ENCODE results near the gene SVIL. TPM values are rescaled to one million over a fixed set of nuclear protein-coding genes. Genes with fewer than 3 reads are reported as not detected.

The SVIL gene
- polyA plus RNA-seq, 1 donor from 2014 or later = 7.3 TPM

DNA sequence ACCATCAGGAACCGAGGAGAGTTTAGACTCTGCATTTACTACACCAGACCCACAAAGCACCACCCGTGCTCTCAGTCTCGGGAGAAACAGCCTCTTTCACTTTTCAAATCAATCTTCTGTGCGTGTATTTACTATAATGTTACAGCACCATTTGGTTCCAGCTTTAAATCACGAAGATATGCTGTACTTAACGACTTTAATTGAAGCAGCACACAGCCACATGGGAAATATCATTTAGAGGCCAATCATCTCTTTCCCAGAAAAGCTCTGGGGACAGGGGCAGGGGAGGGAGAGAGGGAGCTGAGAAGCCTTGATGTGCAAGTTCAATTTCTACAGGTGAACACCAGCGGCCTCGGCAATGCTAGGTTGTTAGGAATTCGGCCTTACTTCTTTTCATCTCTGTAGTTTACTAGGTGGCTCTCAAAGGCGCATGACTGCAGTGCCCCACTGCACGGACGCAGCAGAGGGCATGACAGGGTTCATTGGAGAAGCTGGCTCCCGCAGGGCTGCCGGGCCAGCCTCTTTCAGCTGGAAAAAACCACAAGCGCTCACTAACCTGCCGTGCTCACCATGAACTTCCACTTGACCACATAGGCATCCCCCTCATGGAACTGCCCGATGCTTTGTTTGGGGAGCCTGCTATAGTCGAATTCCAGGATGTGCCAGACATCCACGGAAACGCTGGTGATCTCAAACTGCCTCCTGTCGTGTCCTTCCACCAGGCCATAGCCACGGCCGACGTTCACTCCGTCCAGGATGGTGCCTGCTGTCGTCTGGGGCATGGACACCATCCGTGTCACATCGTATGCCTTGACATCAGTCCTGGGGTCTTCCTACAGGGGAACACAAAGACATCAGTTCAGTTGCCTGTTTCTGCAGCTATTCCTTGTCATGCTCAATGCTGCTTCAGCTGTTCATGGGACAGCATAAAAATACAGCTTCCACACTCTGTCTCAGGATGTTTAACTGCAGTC lies 154.5 kb downstream of the SVIL start:
- Histone ChIP-seq H3K4me3 (ENCODE audit: low read length) (no peak overlapping the region), H3K9me2 (ENCODE audit: insufficient read depth, low read length) (no peaks in the 10 kb centered on the region), H3K9ac (ENCODE audit: low read length) (no peak overlapping the region), H3K9me3 (ENCODE audit: low read length) (no peaks in the 10 kb centered on the region), H4K20me1 (ENCODE audit: insufficient read depth) (no peaks in the 10 kb centered on the region), H3F3A (ENCODE audit: insufficient read depth, low read length, poor library complexity, severe bottlenecking) (no peaks in the 10 kb centered on the region), H2AFZ (ENCODE audit: low read depth, low read length) (no peak overlapping the region), H3K27ac (ENCODE audit: low read length) (no peak overlapping the region), H3K36me3 (ENCODE audit: insufficient read depth, low read length) (no peaks in the 10 kb centered on the region), H3K27me3 (ENCODE audit: insufficient read depth, low read depth, low read length) (no peaks in the 10 kb centered on the region), H3K4me2 (ENCODE audit: low read length) (no peak overlapping the region), H3K79me2 (replicated peaks; ENCODE audit: insufficient read depth, low read length) (no peaks in the 10 kb centered on the region)
- no peak for TF ChIP-seq CTCF (IDR thresholded peaks at IDR 0.05; ENCODE audit: poor library complexity, severe bottlenecking)
- TF ChIP-seq POLR2AphosphoS5 (IDR thresholded peaks at IDR 0.05) = no peak
- TF ChIP-seq RAD21 (conservative IDR thresholded peaks at IDR 0.05) = no peak
- TF ChIP-seq TAF1 (IDR thresholded peaks at IDR 0.05; ENCODE audit: low read depth) = no peak
- TF ChIP-seq EP300 (conservative IDR thresholded peaks at IDR 0.05; ENCODE audit: poor library complexity, severe bottlenecking) = no peak
- no peak for TF ChIP-seq MXI1 (conservative IDR thresholded peaks at IDR 0.05; ENCODE audit: poor library complexity, severe bottlenecking)
- TF ChIP-seq, protein P1, sequence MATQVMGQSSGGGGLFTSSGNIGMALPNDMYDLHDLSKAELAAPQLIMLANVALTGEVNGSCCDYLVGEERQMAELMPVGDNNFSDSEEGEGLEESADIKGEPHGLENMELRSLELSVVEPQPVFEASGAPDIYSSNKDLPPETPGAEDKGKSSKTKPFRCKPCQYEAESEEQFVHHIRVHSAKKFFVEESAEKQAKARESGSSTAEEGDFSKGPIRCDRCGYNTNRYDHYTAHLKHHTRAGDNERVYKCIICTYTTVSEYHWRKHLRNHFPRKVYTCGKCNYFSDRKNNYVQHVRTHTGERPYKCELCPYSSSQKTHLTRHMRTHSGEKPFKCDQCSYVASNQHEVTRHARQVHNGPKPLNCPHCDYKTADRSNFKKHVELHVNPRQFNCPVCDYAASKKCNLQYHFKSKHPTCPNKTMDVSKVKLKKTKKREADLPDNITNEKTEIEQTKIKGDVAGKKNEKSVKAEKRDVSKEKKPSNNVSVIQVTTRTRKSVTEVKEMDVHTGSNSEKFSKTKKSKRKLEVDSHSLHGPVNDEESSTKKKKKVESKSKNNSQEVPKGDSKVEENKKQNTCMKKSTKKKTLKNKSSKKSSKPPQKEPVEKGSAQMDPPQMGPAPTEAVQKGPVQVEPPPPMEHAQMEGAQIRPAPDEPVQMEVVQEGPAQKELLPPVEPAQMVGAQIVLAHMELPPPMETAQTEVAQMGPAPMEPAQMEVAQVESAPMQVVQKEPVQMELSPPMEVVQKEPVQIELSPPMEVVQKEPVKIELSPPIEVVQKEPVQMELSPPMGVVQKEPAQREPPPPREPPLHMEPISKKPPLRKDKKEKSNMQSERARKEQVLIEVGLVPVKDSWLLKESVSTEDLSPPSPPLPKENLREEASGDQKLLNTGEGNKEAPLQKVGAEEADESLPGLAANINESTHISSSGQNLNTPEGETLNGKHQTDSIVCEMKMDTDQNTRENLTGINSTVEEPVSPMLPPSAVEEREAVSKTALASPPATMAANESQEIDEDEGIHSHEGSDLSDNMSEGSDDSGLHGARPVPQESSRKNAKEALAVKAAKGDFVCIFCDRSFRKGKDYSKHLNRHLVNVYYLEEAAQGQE (IDR thresholded peaks at IDR 0.05; ENCODE audit: borderline replicate concordance) = no peak
- no peak for TF ChIP-seq SMC3 (conservative IDR thresholded peaks at IDR 0.05; ENCODE audit: poor library complexity)
- no peak for TF ChIP-seq EZH2 (IDR thresholded peaks at IDR 0.05; ENCODE audit: borderline replicate concordance, insufficient read depth, low read length, poor library complexity, severe bottlenecking)

DNA sequence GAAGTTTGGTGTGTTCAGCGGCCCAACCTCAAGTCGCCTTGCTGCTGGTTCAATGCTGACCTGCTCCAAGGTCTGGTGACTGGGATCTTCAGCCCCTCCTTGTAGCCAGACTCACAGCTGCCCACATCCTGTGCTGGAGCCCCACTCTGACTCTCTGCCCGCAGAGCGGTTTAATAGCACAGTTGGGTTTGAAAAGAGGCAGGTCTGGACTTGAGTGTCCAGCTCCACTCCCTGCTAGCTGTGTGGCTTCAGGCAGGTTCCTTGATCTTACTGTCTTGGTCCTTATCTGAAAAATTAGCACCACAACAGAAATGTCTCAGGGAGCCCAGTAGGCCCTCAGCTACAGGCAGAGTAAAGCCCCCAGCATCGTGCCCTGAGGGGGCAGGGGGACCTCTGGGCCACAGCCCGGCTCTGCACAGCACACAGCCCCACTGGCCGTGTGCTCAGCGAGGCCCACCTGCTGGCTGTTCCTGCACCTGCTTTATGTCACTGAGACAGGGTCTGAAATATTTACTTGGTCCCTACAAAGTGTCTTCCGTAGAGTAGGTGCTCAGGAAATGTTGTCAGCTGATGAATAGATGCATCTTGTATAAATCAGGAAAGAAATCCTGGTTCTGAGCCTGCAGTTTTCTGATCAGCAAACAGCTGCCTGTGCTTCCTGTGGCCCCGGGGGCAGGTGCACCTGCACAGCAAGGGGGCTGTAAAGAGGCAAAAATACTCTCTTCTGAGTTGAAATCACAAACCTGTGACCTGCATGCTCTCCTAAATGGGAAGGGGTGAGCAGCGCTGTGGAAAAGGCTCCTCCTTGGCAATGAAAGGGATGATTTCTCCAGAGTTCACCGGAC lies 155.5 kb downstream of the SVIL start:
- Histone ChIP-seq H3K79me2 (replicated peaks; ENCODE audit: insufficient read depth, low read length) (no peaks in the 10 kb centered on the region), H3K27ac (ENCODE audit: low read length) (no peak overlapping the region), H3K27me3 (ENCODE audit: insufficient read depth, low read depth, low read length) (no peaks in the 10 kb centered on the region), H3K4me3 (ENCODE audit: low read length) (no peak overlapping the region), H3K9me2 (ENCODE audit: insufficient read depth, low read length) (no peaks in the 10 kb centered on the region), H3K36me3 (ENCODE audit: insufficient read depth, low read length) (no peaks in the 10 kb centered on the region), H3K9me3 (ENCODE audit: low read length) (no peaks in the 10 kb centered on the region), H3K4me2 (ENCODE audit: low read length) (no peak overlapping the region), H4K20me1 (ENCODE audit: insufficient read depth) (no peaks in the 10 kb centered on the region), H3K9ac (ENCODE audit: low read length) (no peak overlapping the region), H3F3A (ENCODE audit: insufficient read depth, low read length, poor library complexity, severe bottlenecking) (no peaks in the 10 kb centered on the region), H2AFZ (ENCODE audit: low read depth, low read length) (no peak overlapping the region)
- TF ChIP-seq CTCF (IDR thresholded peaks at IDR 0.05; ENCODE audit: poor library complexity, severe bottlenecking) (no peak), TAF1 (IDR thresholded peaks at IDR 0.05; ENCODE audit: low read depth) (no peak), EZH2 (IDR thresholded peaks at IDR 0.05; ENCODE audit: borderline replicate concordance, insufficient read depth, low read length, poor library complexity, severe bottlenecking) (no peak)
